ENCODE results near the gene NUDT3.

Gene NUDT3

GRCh38 chr6:34343806-34344205 is 48.7 kb downstream of the NUDT3 start:
- H3K4me1 ChIP-seq = peaks cover 3% of the 10 kb centered on the region

GRCh38 chr6:34342247-34342646 is 50.2 kb downstream of the NUDT3 start:
- Histone ChIP-seq H3K36me3 (peaks cover 5% of the 10 kb centered on the region), H3K9me3 (no peaks in the 10 kb centered on the region), H3K27me3 (no peaks in the 10 kb centered on the region), H3K4me3 (ENCODE audit: low read depth, low read length) (no peak overlapping the region), H3K4me1 (peaks cover 4% of the 10 kb centered on the region)
- TF ChIP-seq, protein P1, sequence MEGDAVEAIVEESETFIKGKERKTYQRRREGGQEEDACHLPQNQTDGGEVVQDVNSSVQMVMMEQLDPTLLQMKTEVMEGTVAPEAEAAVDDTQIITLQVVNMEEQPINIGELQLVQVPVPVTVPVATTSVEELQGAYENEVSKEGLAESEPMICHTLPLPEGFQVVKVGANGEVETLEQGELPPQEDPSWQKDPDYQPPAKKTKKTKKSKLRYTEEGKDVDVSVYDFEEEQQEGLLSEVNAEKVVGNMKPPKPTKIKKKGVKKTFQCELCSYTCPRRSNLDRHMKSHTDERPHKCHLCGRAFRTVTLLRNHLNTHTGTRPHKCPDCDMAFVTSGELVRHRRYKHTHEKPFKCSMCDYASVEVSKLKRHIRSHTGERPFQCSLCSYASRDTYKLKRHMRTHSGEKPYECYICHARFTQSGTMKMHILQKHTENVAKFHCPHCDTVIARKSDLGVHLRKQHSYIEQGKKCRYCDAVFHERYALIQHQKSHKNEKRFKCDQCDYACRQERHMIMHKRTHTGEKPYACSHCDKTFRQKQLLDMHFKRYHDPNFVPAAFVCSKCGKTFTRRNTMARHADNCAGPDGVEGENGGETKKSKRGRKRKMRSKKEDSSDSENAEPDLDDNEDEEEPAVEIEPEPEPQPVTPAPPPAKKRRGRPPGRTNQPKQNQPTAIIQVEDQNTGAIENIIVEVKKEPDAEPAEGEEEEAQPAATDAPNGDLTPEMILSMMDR (IDR thresholded peaks at IDR 0.05; ENCODE audit: low read depth, low read length) = no peak
- no peak for DNase-seq

More at GRCh38 chr6:34343806-34344205, 48.7 kb downstream of the NUDT3 start:
- no peak for DNase-seq
- Histone ChIP-seq H3K27me3 (no peaks in the 10 kb centered on the region), H3K36me3 (peaks cover 5% of the 10 kb centered on the region), H3K9me3 (no peaks in the 10 kb centered on the region), H3K4me3 (ENCODE audit: low read depth, low read length) (no peak overlapping the region)
- TF ChIP-seq, protein P1 (IDR thresholded peaks at IDR 0.05; ENCODE audit: low read depth, low read length) = no peak

DNA sequence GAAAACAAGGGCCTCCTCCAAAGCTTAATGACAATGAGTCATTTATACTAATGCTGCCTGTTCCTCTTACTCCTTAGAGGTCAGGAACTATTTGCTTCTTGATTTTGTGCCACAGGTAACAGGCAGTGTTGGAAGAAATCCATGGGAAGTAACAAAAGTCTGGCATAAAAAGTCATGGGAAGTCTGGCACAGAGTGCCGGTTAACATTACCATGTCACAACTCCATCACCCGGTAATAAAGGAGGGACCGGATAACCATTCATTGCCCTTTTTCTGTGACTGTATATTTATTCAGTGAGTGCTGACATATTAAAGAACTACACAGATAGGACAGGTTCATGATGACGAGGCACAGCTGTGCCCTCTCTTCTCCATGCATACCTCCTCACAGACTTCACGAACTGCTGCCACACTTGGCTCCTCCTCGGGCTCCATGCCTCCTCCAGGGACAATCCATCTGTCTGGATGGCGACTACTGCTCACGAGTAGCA is 50.9 kb downstream of the NUDT3 start:
- TF ChIP-seq, protein P1 (IDR thresholded peaks at IDR 0.05; ENCODE audit: low read depth, low read length) = no peak
- H3K9me3 ChIP-seq = no peaks in the 10 kb centered on the region
- no peaks in the 10 kb centered on the region for H3K27me3 ChIP-seq
- DNase-seq = no peak
- H3K4me3 ChIP-seq (ENCODE audit: low read depth, low read length) = no peak overlapping the region
- H3K4me1 ChIP-seq = peaks cover 4% of the 10 kb centered on the region
- peaks cover 5% of the 10 kb centered on the region for H3K36me3 ChIP-seq

DNA sequence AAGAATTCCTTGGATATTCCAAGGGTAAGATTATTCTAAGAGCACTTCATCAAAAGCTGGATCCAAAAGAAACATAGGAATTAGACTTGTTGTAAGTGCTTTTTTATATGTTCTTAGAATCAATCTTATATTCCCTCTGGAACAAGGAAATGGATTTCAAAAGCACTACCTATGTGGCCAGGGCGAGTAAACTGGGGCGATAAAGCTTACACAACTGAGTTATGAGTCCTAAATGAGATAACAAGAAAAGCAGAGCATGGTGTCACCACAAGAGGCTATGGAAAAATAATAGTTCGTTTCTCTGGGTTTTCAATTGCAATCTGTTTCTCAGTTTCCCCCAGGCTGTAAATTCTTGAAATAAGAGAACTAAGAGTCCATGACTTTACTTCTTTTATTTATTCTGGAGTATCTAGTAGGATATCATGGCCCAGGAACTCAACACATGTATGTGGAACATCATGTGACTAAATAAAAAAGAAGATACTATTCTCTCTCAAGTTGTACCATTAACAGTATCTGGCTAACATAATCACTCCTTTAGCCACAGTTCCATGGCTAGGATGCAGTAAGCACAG is 51.5 kb downstream of the NUDT3 start:
- TF ChIP-seq, protein P1 (IDR thresholded peaks at IDR 0.05; ENCODE audit: low read depth, low read length) = no peak
- H3K9me3 ChIP-seq = no peaks in the 10 kb centered on the region
- H3K27me3 ChIP-seq = no peaks in the 10 kb centered on the region
- DNase-seq = no peak
- H3K4me3 ChIP-seq (ENCODE audit: low read depth, low read length) = no peak overlapping the region
- H3K4me1 ChIP-seq = peaks cover 4% of the 10 kb centered on the region
- peaks cover 5% of the 10 kb centered on the region for H3K36me3 ChIP-seq

DNA sequence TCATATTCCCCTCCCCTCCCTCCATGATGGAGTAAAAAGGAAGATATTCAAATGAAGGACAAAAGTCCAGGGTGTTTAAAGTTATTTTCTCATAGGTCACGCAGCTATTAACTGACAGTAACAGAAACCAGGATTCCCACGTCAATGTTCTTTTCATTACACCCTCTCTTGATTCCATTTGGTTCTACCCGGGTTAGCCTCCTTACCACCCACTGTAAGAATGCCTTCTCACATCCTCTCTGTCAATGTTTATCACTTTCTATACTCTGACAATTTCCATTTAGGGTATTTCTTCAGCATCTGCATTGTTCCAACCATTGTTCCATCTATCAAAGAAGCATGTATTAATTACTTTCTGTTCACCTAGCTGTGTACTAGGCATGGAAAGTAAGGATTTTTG is 52.1 kb downstream of the NUDT3 start:
- peaks cover 4% of the 10 kb centered on the region for H3K4me1 ChIP-seq
- H3K4me3 ChIP-seq (ENCODE audit: low read depth, low read length) = no peak overlapping the region
- no peaks in the 10 kb centered on the region for H3K9me3 ChIP-seq
- no peak for DNase-seq
- peaks cover 5% of the 10 kb centered on the region for H3K36me3 ChIP-seq
- H3K27me3 ChIP-seq = no peaks in the 10 kb centered on the region
- TF ChIP-seq, protein P1 (IDR thresholded peaks at IDR 0.05; ENCODE audit: low read depth, low read length) = no peak

- Histone ChIP-seq H3K4me3 (ENCODE audit: low read depth, low read length) (no peak overlapping the region), H3K9me3 (no peaks in the 10 kb centered on the region), H3K27me3 (no peaks in the 10 kb centered on the region), H3K36me3 (peaks cover 5% of the 10 kb centered on the region), H3K4me1 (peaks cover 4% of the 10 kb centered on the region)
- DNase-seq = no peak
- TF ChIP-seq, protein P1 (IDR thresholded peaks at IDR 0.05; ENCODE audit: low read depth, low read length) = no peak
These were observed 52.5 kb downstream of the NUDT3 start for GRCh38 chr6:34339971-34340370.

Measured in BE2C (cell line).